Testis (tissue), 2 donors: ENCODE measurements around the gene TLR8.

Source experiments
- CTCF ChIP-seq, 3 experiments: fragments of 450-650 bp in 2 of 3; fragments of 200-600 bp in 1 of 3; sonication (generic) in 1 of 3; IDR thresholded peaks; one replicate each; pipeline ENCODE4 v1.5.1; 2016 to 2019; ENCODE audit warnings: antibody characterized with exemption in 3 of 3, mild to moderate bottlenecking in 2 of 3, moderate library complexity in 1 of 3
- POLR2A ChIP-seq: fragments of 450-650 bp; IDR thresholded peaks from one replicate; pipeline ENCODE4 v1.6.1; 2017; ENCODE audit warnings: antibody characterized with exemption, mild to moderate bottlenecking, moderate library complexity

- TF ChIP-seq CTCF (IDR thresholded peaks at IDR 0.05) (no peak), POLR2A (no peak)
These were observed 31.8 kb upstream of the TLR8 start for GRCh38 chrX:12874581-12874980.
